Adrenal gland (tissue), 12 donors: Measurements from ENCODE around the gene NBEAL2. TPM values are rescaled to one million over a fixed set of nuclear protein-coding genes. Genes with fewer than 3 reads are reported as not detected.

Source experiments
- DNase-seq, 7 donors: peaks; one replicate each; pipeline ENCODE4 v3.0.0-alpha.2; 2019 to 2020
- H3K27ac ChIP-seq, 5 donors: fragments of 200-600 bp; sonication (generic) in 4 of 5; 1 replicate in 3 of 5; 2 replicates in 2 of 5; pipeline versions ENCODE4 v1.5.1 to v1.8.0; 2016 to 2020; ENCODE audit warnings: mild to moderate bottlenecking in 1 of 5
- H3K27me3 ChIP-seq: fragments of 200-600 bp; 2 replicates; pipeline ENCODE4 v1.8.0; 2021
- H3K36me3 ChIP-seq, 2 donors: fragments of 200-600 bp; replicated peaks in 1 of 2; 1 replicate in 1 of 2; 2 replicates in 1 of 2; pipeline versions ENCODE4 v1.5.1 to v1.8.0; 2018 to 2022
- H3K4me1 ChIP-seq, 2 donors: fragments of 200-600 bp; replicated peaks in 1 of 2; 1 replicate in 1 of 2; 2 replicates in 1 of 2; pipeline versions ENCODE4 v1.5.1 to v1.8.0; 2018 to 2021
- H3K4me3 ChIP-seq, 4 donors: fragments of 200-600 bp; sonication (generic) in 3 of 4; one replicate each; pipeline ENCODE4 v1.5.1; 2016 to 2018
- H3K9me3 ChIP-seq, 3 donors: fragments of 200-600 bp; sonication (generic) in 1 of 3; replicated peaks in 1 of 3; 1 replicate in 2 of 3; 2 replicates in 1 of 3; pipeline versions ENCODE4 v1.5.1 to v1.8.0; 2016 to 2021
- POLR2A ChIP-seq, 2 donors: fragments of 450-650 bp; IDR thresholded peaks; one replicate each; pipeline ENCODE4 v1.6.1; 2017; ENCODE audit warnings: antibody characterized with exemption in 2 of 2, mild to moderate bottlenecking in 2 of 2, moderate library complexity in 1 of 2
- WGBS, 4 donors: extraction: QIAGEN DNeasy Blood & Tissue Kit in 2 of 4; methylation state at CpG; one replicate each; pipeline versions ENCODE4 v1.1.5 to v1.1.7; 2013 to 2017; 5-methylcytosine and 5-hydroxymethylcytosine counted together
- intact Hi-C, 2 donors: fragments of 100-400 bp; cut with DNase I; formaldehyde crosslinking; loops; one replicate each; pipeline versions ENCODE4 v1.14.1 to v1.15.0; 2022 to 2023
- polyA plus RNA-seq, 3 donors: library from polyadenylated mRNA; stranded (reverse); fragments of 200-250 nt in 2 of 3; fragments of 350-450 nt in 1 of 3; fragmentation: Illumina TruSeq in 1 of 3; extraction: RNeasy Lipid Tissue Mini Kit (QIAGEN cat#74804) in 1 of 3; gene quantifications; one replicate each; pipeline ENCODE4 v1.2.3, GENCODE V29; 2013 to 2014
- total RNA-seq, 9 donors: library from RNA; depleted of rRNA in 4 of 9; stranded (reverse); fragments of >200 nt in 4 of 9; fragments of 120-200 nt in 1 of 9; fragmentation: NEBNext Ultra II Directional in 1 of 9; extraction: Animal tissue kit (Norgen Biotek cat#: 25700) in 1 of 9; gene quantifications; one replicate each; pipeline versions ENCODE4 v1.1.0 to v1.2.4, GENCODE V29; 2013 to 2023
- TF ChIP-seq, protein P1 (sequence below), 6 experiments: fragments of 450-650 bp in 4 of 6; fragments of 200-600 bp in 2 of 6; sonication (generic) in 1 of 6; IDR thresholded peaks; 1 replicate in 5 of 6; 2 replicates in 1 of 6; pipeline versions ENCODE4 v1.5.1 to v1.8.0; 2016 to 2021; ENCODE audit warnings: antibody characterized with exemption in 6 of 6, mild to moderate bottlenecking in 2 of 6, moderate library complexity in 1 of 6
- donor health status: healthy with polysubstance abuse.
- donor health status: Bipolar disorder and iron deficiency.
- donor health status: DM: yes; HTN: yes; CAD: no.
- donor health status: DM: no; HTN: no; CAD: no.
- donor health status: DM: no; HTN: no; CAD: no.
- donor health status: DM: yes; HTN: yes; CAD: no.

Gene NBEAL2
- total and polyA plus RNA-seq, 12 donors = 7.3 to 154 (median 29.0) TPM

- intact Hi-C loops = no loop called here
- Histone ChIP-seq H3K36me3 (no peaks in the 10 kb centered on the region), H3K27ac (peak overlapping the region; percentile 76 to 97 (median 92)), H3K4me1 (peaks cover 67 to 92% of the 10 kb centered on the region in 2 donors), H3K9me3 (no peaks in the 10 kb centered on the region), H3K4me3 (no peak overlapping the region), H3K27me3 (no peaks in the 10 kb centered on the region)
- no peak for TF ChIP-seq POLR2A (IDR thresholded peaks at IDR 0.05)
- TF ChIP-seq, protein P1, sequence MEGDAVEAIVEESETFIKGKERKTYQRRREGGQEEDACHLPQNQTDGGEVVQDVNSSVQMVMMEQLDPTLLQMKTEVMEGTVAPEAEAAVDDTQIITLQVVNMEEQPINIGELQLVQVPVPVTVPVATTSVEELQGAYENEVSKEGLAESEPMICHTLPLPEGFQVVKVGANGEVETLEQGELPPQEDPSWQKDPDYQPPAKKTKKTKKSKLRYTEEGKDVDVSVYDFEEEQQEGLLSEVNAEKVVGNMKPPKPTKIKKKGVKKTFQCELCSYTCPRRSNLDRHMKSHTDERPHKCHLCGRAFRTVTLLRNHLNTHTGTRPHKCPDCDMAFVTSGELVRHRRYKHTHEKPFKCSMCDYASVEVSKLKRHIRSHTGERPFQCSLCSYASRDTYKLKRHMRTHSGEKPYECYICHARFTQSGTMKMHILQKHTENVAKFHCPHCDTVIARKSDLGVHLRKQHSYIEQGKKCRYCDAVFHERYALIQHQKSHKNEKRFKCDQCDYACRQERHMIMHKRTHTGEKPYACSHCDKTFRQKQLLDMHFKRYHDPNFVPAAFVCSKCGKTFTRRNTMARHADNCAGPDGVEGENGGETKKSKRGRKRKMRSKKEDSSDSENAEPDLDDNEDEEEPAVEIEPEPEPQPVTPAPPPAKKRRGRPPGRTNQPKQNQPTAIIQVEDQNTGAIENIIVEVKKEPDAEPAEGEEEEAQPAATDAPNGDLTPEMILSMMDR (IDR thresholded peaks at IDR 0.05) = no peak
- peak; percentile 47 to 80 (median 60) for DNase-seq
- 20 to 35% (median 27%) methylated on average over 4 to 6 of the region's 6 CpGs for WGBS, 4 donors
These were observed 30.4 kb upstream of the NBEAL2 start for GRCh38 chr3:46948830-46949671.

- TF ChIP-seq POLR2A (IDR thresholded peaks at IDR 0.05) = no peak
- TF ChIP-seq, protein P1 (IDR thresholded peaks at IDR 0.05) = no peak
- intact Hi-C loops = no loop called here
- WGBS, 4 donors = 97 to 100% (median 98%) methylated on average over 1 to 2 of the region's 2 CpGs
- Histone ChIP-seq H3K27ac (peak overlapping the region in 2 of 5 donors; percentile 92 to 94), H3K36me3 (no peaks in the 10 kb centered on the region), H3K9me3 (no peaks in the 10 kb centered on the region), H3K27me3 (no peaks in the 10 kb centered on the region), H3K4me1 (peaks cover 65 to 92% of the 10 kb centered on the region in 2 donors), H3K4me3 (no peak overlapping the region)
- peak in 1 of 7 donors; percentile 16 for DNase-seq
These were observed 29.3 kb upstream of the NBEAL2 start for GRCh38 chr3:46950177-46950576.

- peak in 1 of 7 donors; percentile 48 for DNase-seq
- H3K36me3 ChIP-seq = no peaks in the 10 kb centered on the region
- no peak overlapping the region for H3K4me3 ChIP-seq
- H3K9me3 ChIP-seq = no peaks in the 10 kb centered on the region
- TF ChIP-seq, protein P1 (IDR thresholded peaks at IDR 0.05) = no peak
- no peak for TF ChIP-seq POLR2A (IDR thresholded peaks at IDR 0.05)
- intact Hi-C loops = no loop called here
- 33 to 43% (median 39%) methylated on average over 7 of the region's 7 CpGs for WGBS, 4 donors
- H3K4me1 ChIP-seq = peaks cover 65 to 92% of the 10 kb centered on the region in 2 donors
- H3K27ac ChIP-seq = peak overlapping the region in 2 of 5 donors; percentile 8 to 94
- H3K27me3 ChIP-seq = no peaks in the 10 kb centered on the region
These were observed 28.7 kb upstream of the NBEAL2 start for GRCh38 chr3:46950650-46951241.

DNA sequence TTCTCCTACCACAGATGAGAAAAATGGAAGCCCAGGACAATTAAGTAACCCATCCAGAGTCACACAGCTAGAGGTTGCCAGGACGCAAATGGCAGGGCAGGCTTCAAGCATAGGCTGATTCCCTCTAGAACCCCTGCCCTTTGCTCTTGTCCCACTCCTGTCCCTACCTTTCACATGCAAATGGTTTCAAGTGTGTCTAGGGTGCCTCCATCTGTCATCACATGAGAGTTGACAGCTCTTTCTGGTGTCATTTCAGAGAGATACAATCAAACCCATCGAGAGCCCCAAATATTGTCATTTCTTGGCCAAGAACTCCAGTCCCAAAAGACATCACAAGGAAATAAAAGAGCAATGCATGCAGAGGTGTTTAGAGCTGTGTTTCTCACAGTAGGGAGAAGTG is 26.7 kb upstream of the NBEAL2 start:
- Histone ChIP-seq H3K4me3 (no peak overlapping the region), H3K36me3 (no peaks in the 10 kb centered on the region), H3K9me3 (no peaks in the 10 kb centered on the region), H3K27me3 (no peaks in the 10 kb centered on the region), H3K4me1 (peaks cover 47 to 79% of the 10 kb centered on the region in 2 donors), H3K27ac (peak overlapping the region in 1 of 5 donors; percentile 57)
- no peak for TF ChIP-seq POLR2A (IDR thresholded peaks at IDR 0.05)
- TF ChIP-seq, protein P1 (IDR thresholded peaks at IDR 0.05) = no peak
- intact Hi-C loops = no loop called here
- 60 to 87% (median 83%) methylated on average over 2 of the region's 2 CpGs for WGBS, 4 donors
- DNase-seq = no peak
